Measurements from ENCODE around the gene ADAM12.
"Not testable (repeated sequence)": the region's sequence is repeated elsewhere in the genome, so short reads cannot be mapped to it uniquely, and the experiment has no call there.

Gene ADAM12

GRCh38 chr10:126373147-126373546 is 15.1 kb downstream of the ADAM12 start:
- no peak for DNase-seq

GRCh38 chr10:126372396-126372795 is 15.9 kb downstream of the ADAM12 start:
- no peak for DNase-seq

- no peak for DNase-seq
Measured at GRCh38 chr10:126369125-126369710, 19.1 kb downstream of the ADAM12 start.

GRCh38 chr10:126357169-126357568 is 31.1 kb downstream of the ADAM12 start:
- DNase-seq, result no peak

GRCh38 chr10:126353666-126354065 is 34.6 kb downstream of the ADAM12 start:
- DNase-seq, result no peak

- DNase-seq, result no peak
Measured at GRCh38 chr10:126352453-126352852, 35.8 kb downstream of the ADAM12 start.

- no peak for DNase-seq
Measured at GRCh38 chr10:126351021-126351420, 37.3 kb downstream of the ADAM12 start.

GRCh38 chr10:126350216-126350992 is 37.9 kb downstream of the ADAM12 start:
- no peak for DNase-seq

GRCh38 chr10:126349676-126350075 is 38.6 kb downstream of the ADAM12 start:
- no peak for DNase-seq

GRCh38 chr10:126349101-126349500 is 39.2 kb downstream of the ADAM12 start:
- DNase-seq, result no peak

- DNase-seq, result not testable (repeated sequence)
Measured at GRCh38 chr10:126343496-126343895, 44.8 kb downstream of the ADAM12 start.

GRCh38 chr10:126342680-126343079 is 45.6 kb downstream of the ADAM12 start:
- DNase-seq, result no peak

- no peak for DNase-seq
Measured at GRCh38 chr10:126341491-126341890, 46.8 kb downstream of the ADAM12 start.

GRCh38 chr10:126337251-126337810 is 50.9 kb downstream of the ADAM12 start:
- DNase-seq, result no peak

GRCh38 chr10:126336801-126337200 is 51.5 kb downstream of the ADAM12 start:
- DNase-seq, result no peak

GRCh38 chr10:126334272-126334671 is 54.0 kb downstream of the ADAM12 start:
- no peak for DNase-seq

- no peak for DNase-seq
Measured at GRCh38 chr10:126332576-126332975, 55.7 kb downstream of the ADAM12 start.

- DNase-seq, result no peak
Measured at GRCh38 chr10:126331101-126331500, 57.2 kb downstream of the ADAM12 start.

- DNase-seq, result no peak
Measured at GRCh38 chr10:126324826-126325225, 63.5 kb downstream of the ADAM12 start.

- DNase-seq, result no peak
Measured at GRCh38 chr10:126321440-126321839, 66.8 kb downstream of the ADAM12 start.

- no peak for DNase-seq
Measured at GRCh38 chr10:126317751-126318150, 70.5 kb downstream of the ADAM12 start.

- no peak for DNase-seq
Measured at GRCh38 chr10:126315494-126316177, 72.6 kb downstream of the ADAM12 start.

- no peak for DNase-seq
Measured at GRCh38 chr10:126314863-126315493, 73.3 kb downstream of the ADAM12 start.
